HG02970 (cell line): ENCODE measurements around the gene CA5B.
"Not testable (repeated sequence)": the region's sequence is repeated elsewhere in the genome, so short reads cannot be mapped to it uniquely, and the experiment has no call there.

ENCODE experiments used
- ATAC-seq: cut with Tn5 transposase; IDR thresholded peaks from one replicate; pipeline ENCODE4 v1.9.1; 2021; ENCODE audit warnings: mild to moderate bottlenecking, moderate library complexity, moderate number of reproducible peaks; ENCODE audit not compliant: unreplicated experiment, low FRiP score

Gene CA5B

GRCh38 chrX:15812192-15812938 is 74.3 kb downstream of the CA5B start:
- ATAC-seq, result no peak

DNA sequence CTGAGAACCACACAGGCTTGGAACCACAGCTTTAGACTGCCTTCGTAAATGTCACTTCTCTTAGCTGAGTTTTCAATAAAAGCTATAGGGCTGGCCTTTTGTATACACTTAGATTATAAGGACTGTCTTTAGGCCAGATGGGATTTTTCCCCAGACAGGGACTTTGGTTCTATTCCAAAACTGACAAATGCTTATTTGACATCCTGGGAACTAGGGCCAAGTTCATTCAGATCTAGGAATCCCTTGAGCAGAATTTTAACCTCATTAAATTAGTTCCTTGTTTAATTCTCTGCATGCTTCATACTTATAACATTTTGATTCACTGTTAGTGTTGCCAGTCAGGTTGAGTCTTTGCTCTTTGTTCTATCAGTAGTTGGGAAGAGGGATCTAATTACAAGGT is 75.3 kb downstream of the CA5B start:
- no peak for ATAC-seq

DNA sequence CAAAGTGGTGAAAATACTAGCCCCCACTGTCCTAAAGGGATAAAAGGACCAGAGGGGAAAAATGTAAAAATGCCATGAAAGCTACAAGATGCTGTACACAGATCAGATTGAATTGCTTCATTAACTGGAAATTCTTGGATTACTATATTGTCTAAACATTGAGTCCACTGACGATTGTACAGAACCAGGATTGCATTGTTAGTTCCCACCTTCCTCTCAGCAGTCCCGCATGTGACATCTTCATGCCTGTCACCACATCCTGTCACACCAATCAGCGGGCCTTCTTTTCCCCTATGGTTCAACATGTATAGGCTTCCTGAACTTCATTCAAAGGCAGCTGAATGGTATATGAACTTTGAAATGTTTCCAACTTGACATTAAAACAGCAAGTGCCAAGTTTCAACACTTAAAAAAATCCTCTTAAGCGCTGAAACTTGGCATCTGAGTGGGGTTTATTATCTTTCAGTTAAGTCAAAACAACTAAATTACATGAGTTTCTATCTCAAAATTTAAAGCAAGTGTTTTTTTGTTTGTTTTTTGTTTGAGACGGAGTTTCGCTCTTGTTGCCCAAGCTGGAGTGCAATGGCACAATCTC is 76.8 kb downstream of the CA5B start:
- no peak for ATAC-seq

GRCh38 chrX:15815779-15816437 is 77.8 kb downstream of the CA5B start:
- no peak for ATAC-seq

GRCh38 chrX:15816438-15816809 is 78.4 kb downstream of the CA5B start:
- no peak for ATAC-seq

GRCh38 chrX:15816886-15817285 is 78.8 kb downstream of the CA5B start:
- ATAC-seq, result no peak

- ATAC-seq, result no peak
Observed at GRCh38 chrX:15820106-15821073, 82.3 kb downstream of the CA5B start.

GRCh38 chrX:15822922-15823321 is 84.9 kb downstream of the CA5B start:
- ATAC-seq, result no peak

DNA sequence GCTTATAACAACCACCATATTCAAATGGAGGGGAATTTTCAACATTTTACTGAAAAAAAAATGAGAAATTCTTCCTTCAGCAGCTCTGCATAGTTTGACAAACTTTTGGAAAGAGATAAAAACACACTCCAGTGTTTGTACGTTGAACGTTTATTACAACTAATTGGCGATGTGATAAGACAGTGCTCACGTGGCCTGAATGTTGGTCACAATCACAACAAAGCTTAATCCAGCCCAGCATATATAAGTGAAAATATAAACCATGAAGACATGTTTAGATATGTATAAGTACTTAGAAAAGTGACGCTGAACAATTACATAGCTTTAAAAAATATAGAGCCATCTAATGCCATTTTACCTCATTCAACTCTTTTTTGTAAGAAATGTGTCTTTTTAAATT is 87.9 kb downstream of the CA5B start:
- ATAC-seq, result no peak

GRCh38 chrX:15829217-15829616 is 91.1 kb downstream of the CA5B start:
- ATAC-seq, result no peak

GRCh38 chrX:15831347-15831746 is 93.3 kb downstream of the CA5B start:
- not testable (repeated sequence) for ATAC-seq

DNA sequence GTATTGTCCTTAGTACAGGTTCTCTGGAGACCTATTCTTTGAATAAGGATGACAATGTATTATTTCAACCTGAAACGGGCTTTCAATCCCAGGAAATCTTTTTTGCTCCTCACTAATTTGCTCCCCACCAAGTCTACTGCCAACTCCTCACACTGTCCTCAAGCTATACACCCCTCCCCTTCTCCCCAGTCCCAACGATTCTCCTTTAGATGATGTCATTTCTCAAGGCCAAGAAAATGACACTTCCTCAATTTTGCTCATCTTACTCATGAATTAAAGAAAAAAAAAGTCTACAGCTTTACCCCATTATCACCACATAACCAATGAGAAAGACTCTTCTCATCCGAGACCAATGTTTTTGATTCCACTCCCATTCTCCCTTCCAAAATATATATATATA is 96.0 kb downstream of the CA5B start:
- no peak for ATAC-seq

- ATAC-seq, result no peak
Observed at GRCh38 chrX:15834827-15835595, 96.9 kb downstream of the CA5B start.
